ENCODE results near the gene NINJ2.

DNA sequence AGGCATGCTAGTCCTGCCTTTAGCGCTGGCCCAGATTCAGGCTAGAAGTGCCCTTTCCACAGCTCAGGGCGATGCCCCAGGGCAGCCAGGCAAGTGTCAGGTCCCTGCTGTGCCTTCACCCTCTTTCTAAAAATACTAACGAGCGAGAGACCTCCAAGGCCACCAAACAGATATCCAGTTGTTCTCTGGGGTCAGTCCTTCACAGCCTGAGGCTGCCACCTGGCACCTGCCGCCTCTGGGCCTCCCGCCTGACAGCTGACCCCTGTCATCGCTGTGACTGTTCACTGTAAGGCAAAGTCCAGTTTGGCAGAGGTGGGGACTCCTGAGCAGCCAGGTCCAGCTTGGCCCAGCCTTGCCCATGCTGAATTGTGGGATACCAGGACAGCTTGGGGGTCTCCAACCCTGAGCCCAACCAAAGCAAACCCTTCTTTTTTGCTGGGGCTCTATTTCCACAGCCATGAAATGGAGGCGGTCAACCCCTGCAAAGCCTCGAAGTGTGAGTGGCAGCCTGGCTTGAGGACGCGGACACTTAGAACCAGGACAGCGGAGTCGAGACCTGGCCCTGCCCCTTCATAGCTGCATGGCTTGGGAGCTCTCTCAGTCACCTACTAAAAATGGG lies 79.9 kb downstream of the NINJ2 start:
- TF ChIP-seq CTCF (conservative IDR thresholded peaks at IDR 0.05 in 1 of 2, IDR thresholded peaks at IDR 0.05 in 1 of 2; ENCODE audit: extremely low read depth in 1 of 2, insufficient read depth in 1 of 2, low read depth in 1 of 2, low read length in 2 of 2), result no peak
- TF ChIP-seq EZH2 (IDR thresholded peaks at IDR 0.05; ENCODE audit: borderline replicate concordance, low read length), result no peak

All from mammary epithelial cell (primary cell).